CMK (cell line): ENCODE measurements around the gene CLNK.
"Not testable (repeated sequence)": the region's sequence is repeated elsewhere in the genome, so short reads cannot be mapped to it uniquely, and the experiment has no call there.

Source experiments
- DNase-seq: peaks from one replicate; pipeline ENCODE4 v3.0.0-alpha.2; 2010; ENCODE audit warnings: low read depth

Gene CLNK

DNA sequence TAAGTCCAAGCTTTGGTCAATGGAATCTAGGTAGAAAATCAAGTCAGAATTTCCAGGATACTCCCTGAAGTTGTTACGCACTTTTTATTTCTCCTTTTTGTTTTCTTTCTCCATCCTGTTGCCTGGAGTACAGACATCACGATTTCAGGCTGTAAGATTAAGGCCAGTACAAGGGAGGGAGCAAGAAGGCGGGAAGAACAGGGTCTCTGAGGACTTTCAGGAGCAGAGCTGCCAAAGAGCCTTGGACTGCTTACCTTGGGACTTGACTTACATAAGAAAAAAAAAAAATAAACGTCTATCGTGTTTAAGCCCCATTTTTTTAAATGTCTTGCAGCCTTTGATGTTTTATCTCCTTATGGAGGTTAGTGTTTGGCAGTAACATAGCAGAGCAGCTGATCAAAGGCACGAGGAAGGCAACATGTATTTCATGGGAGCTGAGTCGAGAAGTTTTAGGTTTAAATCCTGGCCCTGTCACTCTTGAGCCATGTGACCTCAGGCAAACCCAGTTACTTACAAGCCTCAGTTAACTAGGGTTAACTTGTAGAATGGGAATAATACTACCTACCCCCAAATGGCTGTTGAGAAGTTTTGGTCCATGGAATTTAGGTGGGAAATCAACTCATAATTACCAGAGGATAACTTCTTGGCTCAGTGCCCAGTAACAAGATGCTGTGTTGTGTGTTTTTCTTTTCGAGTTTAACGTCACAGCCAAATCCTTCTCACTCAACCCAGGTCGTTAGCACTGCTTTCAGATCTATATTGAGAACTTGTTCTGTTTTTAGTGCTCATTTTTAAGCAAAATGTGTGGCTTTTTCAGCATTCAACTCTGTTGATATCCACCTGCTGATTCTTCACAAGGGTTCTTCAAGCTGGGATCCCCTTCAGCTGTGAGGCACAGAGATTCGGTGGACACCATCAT, 106.8 kb downstream of the CLNK start:
- DNase-seq, result no peak

DNA sequence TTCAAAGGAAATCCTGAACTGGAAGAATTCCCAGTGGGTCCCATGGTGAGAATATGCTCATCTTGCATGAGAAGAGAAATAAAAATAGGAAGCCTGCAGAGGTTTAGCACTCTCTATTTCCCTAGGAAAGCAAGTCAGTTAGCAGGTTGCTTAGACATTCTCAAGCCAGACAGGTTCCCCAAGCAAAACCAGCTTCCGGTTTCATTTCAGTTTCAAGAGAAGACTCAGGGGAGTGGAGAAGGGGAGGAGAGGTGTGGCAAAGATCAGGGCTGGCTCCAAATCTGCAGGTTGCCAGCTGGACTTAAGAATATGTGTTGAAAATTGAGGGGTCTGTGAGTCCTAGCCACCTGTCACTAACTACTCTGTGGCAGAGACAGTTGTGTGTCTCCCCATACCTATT, 107.5 kb downstream of the CLNK start:
- DNase-seq, result no peak

DNA sequence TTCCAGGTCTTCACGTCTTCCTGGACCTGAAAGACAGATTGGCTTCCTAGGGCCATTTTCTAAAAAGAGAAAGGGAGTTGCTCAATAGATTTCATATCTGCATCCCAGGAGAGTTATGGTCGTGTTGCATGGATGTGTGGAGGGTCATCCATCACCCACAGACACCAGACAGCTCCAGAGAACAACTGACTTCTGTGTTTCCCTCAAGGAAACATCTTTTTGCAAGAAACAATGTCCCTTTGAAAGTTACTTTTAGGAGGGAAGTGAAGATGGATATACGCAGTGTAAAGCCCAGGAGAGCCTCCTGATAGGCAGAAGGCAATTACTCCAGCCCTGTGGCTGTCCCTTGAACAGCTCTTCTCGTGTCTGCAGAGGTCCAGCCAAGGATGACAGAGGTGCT, 108.3 kb downstream of the CLNK start:
- DNase-seq, result no peak

DNA sequence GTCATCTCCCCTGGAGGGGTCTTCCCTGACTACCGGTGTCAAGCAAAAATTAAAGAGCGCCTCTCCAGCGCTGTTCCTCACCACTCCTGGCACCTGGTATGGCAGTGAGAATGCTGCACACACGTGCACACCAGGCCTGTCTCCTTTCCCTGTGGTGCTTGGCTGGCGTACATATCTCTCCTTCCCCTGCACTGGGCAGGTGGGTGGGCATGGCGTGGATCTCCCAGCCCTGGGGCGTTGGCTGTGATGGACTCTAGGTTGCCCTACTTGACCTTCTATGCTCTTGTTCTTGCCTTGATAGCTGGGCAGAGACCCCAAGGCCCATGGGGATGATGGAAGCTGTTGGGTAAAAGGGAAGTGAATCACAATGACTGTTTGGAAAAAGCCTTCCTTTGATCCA, 109.2 kb downstream of the CLNK start:
- no peak for DNase-seq

DNA sequence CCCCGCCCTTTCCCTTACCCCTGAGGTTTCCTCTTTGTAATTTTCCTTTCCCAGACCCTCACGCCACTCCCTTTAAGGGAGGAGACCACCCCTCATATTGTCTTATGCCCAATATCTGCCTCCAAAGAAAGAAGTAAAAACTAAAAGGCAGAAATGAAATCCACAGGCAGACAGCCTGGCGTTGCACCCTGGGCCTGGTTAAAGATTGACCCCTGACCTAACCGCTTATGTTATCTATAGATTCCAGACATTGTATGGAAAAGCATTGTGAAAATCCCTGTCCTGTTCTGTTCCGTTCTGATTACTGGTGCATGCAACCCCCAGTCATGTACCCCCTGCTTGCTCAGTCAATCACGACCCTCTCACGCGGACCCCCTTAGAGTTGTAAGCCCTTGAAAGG, 110.0 kb downstream of the CLNK start:
- DNase-seq, result not testable (repeated sequence)

DNA sequence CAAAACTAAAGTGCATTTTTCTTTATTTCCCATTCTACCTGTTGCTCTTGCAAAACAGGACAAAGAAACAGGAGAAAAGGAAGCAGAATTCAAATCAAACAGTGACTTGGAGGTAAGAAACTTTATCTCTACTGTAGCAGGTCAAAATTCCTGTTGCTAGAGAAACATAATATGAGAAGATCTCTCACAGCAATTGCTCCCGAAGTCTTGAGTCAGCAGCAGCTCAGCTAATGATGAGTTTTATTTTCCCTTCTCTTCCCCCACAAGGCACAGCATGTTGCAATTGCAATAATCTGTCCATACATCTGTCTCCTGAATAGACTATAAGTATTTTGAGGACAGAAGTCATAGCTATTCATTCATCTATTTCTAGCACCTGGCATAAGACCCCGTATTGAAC, 112.7 kb downstream of the CLNK start:
- no peak for DNase-seq

DNA sequence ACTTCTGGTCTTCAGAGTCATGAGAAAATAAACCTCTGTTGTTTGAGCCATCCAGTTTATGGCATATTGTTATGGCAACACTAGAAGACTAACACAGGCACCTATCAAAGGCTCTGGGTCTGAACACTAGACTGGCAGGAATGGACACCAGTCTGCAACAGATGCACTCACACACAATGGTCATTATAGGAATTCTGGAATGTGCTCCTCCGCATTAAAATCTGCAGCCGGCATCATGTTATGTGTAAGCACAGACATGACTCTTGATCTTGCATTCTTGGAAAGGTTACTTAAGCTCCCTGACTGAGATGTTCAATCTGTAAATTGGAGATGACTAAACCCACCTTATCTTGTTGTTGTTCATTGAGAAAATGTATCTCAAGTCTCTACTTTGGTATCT, 115.1 kb downstream of the CLNK start:
- DNase-seq, result no peak

DNA sequence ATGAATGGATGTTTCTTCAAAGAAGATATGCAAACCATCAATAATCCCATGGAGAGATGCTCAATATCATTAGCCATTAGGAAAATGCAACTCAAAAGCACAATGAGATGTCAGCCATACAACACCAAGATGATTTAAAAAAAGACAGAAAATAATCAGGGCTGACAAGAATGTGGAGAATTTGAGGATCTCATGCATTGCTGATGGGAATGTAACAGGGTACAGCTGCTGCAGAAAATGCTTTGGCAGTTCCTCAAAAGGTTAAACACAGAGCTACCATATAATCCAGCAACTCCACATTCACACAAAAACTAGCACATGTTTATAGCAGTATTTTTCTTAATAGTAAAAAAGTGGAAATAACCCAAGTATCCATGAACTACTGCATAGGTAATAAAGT, 116.8 kb downstream of the CLNK start:
- no peak for DNase-seq

DNA sequence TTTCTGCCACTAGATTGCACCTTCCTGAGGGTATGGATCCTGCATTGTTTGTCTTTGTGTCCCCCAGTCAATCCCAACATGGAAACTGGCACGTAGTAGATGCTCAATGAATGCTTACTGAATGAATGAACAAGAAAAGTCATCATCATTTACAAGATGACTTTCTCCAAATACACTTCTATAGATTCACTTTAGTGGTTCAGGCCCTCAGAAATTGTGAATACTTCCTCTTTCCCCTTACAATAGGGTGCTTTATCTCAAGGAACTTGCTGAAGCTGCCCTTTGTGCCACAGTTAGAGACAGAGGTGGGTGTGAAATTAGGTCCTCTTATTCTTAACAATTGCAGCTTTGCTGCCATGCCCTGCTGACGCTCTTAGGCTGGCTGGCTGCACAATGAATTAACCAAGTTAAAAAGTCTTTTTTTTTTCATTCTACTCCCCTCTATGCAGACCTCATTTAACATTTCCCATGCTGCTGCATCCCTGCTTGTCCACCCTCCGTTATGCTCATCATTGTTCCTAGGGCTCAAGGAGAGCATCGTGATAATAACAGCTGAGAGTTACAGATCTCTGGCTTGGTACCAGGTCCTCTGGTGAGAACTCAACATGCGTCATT, 119.3 kb downstream of the CLNK start:
- no peak for DNase-seq

DNA sequence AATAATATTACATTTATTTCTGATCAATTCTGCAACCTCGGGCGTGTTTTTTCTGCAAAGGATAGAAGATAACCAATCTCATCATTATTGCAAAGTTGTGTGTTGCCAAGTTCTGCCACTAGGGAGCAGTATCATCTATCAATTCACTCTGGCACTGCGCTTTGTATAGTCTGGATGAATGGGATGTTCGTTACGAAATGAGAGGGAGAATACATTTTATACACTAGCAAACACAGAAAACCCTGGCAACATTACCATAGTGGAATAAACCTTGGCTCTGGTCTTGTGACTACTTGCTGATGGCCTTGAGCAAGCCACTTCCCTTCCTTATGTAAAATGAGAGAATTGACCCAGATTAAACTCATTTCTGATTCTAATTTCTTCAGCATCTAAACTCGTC, 129.9 kb downstream of the CLNK start:
- DNase-seq, result no peak

DNA sequence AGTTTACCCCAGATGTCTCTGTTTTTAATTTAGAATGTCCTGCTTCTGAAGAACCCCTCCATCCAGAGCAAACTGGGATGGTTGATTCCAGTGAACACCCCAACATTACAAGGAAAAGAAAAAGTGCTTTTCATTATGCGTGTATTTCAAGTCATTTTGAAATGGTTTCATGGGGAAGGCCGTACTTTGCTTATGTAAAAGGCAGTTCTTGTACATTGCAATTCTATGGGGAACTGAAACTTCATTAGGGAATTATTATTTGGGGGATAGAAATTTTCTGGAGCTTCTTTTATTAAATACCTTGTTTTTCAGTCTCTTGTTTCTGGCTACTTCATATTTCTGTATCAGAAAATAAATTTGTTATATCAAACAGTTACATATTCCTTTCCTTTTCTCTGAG, 130.4 kb downstream of the CLNK start:
- no peak for DNase-seq

DNA sequence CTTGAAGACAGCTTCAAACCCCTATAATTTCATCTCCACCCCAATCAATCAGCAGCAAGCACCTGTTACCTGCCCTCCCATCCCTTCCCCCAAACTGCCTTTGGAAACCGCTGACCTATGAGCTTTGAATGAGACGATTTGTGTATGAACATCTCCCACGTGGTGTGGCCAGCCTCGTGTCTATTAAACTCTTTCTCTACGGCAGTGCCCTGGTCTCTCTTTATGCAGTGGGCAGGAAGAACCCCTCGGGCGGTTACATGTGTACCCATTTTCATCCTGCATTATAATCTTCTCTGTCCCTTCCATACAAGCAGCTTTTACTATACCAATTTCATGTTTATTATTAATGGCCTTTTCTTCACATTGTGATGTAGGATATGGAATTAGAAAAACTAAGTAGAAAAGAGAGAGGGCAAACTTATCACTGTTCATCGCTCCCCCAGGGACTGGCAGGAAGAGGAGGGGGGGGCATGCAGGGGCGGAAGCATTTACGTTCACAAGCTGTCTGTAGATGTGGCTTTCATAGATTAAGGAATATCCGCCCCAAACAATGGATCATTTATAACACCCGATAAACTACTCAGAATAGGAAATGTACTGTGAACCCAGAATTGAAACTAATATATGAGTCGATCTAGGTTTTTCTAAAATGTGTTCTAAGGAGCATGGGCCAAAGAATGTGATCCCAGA, 131.8 kb downstream of the CLNK start:
- no peak for DNase-seq

DNA sequence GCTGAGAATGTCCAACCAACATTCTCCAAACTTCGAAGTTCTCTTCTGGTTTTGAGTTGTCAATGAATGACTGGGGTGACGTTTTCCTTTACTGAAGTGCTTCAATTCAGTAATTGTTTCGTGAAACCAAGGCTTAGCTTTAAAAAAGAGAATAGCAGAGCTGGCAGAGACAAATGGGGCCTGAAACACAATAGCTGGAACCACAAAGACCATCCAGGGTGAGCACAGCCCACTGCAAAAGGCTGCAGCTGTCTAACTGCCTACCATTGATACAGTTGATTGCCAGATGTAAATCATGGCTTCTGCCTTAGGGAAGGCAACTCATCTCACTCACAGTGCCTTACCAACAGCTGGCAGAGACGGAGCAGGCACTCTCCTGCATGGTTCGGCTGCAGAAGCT, 148.7 kb downstream of the CLNK start:
- no peak for DNase-seq

DNA sequence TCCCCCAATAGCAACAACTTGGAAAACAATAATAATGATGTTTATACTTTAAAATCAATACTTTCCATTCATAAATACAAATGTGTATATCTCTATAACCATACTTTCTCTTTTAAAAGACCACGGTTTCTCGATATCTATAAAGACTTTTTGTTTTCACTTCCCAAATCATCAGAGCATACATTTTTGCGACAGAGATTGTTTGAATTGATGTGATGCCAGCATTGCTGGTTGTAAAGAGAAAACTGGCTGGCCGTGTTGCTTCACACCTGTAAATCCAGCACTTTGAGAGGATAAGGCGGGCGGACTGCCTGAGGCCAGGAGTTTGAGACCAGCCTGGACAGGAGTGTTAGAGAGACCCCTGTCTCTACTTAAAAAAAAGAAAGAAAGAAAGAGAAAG, 149.7 kb downstream of the CLNK start:
- DNase-seq, result no peak

DNA sequence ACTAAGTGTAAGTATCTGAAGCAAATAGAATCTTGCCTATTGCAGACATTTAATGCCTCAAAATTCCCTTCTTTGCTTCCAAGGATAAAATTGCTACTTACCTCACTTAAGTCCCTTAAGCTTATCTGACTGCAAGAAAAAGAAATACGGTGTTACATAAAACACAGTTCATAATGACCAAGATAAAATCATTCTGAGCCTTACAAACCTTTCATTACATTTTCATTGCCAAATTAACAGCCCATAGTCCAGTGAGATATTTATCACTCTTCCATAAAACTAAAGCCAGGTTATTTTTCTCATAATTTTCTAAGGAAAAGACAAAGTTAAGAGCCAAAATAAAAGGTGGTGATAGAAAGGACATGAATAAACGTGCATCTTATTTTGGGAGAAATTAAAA, 152.4 kb downstream of the CLNK start:
- DNase-seq, result no peak

DNA sequence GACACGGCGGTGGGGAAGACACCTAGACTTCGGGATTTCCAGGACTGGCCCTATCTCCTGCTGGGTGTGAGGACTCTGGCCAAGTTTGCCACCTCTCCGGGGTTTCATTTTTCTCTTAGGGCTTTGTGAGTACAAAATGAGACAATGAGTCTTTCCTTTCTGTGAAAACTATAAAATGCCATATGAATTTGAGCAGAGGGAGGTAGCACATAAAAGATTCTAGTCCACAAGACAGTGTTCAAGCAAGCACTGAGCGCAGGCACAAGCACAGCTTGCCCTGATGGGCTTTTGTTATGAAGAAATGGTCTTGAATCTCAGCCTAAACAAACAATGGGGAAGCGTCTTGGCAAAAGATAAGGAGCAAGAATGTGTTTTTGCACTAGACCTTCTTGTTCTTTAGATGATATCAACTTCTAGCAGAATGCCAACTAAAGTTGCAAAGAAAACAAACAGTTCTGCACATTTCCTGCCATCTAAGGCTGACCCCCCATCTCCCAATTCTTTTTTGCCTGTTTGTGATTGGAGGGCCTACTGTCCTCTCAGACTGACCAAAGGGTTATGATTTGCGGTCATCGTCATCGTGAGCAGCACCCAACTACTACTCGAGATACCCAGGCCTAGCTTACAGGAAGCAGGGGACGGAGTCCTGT, 154.3 kb downstream of the CLNK start:
- DNase-seq, result no peak

DNA sequence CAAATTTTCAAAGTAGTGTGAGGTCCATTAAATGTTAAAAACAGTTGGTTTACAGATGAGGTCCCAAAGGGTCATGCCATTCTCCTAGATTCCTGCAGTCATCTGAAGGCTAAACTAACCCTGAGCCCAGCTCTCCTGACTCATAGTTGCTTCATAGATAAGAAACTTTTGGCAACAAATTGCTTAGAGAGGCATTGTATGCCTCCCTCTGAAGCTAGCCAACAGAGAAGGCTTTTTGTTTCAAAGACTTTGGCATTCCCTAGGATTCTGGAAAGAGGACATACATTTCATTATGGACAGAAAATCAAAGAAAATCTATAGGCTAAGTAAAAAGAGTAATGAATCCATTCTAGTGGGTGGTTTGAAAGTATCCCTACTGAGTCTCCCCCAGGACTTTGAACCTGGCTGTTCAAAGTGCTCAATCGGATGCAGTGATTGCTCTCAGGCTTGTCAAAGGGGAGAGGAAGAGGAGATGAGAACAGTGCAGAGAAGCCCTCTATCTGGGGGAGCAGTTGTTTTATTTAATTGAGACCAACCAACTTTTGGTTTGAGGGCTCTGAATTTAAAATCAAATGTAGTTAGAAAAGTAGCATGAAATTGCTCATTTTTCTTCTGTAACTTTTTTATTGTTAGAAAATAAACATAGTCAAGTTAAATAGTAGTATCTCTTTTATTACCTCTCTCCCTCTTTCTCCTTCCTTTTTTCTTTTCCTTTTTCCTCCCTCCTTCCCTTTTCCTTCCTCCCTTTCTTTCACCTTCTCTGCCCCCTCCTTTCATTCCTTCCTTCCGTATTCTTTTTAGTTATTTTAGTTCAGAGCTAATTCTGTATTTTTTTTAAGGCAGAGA, 155.1 kb downstream of the CLNK start:
- DNase-seq, result no peak

DNA sequence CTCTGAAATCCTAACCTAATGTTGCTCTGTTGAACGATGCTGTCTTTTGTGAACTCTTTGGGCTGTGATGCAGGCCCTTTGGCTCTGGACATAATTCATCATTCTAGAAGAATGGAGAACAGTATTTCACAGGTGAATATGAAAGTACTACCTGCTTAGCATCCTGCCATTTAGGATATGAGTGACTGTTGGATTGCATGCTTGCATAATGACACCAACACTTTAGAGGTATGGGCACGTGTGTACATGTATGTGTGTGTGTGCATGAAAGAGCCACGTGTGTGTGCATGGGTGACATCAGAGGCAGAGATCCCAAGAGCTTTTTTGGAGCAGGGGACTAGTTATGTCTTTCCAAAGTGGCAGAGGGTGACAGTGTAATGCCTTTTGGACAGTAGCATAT, 157.1 kb downstream of the CLNK start:
- DNase-seq, result no peak

DNA sequence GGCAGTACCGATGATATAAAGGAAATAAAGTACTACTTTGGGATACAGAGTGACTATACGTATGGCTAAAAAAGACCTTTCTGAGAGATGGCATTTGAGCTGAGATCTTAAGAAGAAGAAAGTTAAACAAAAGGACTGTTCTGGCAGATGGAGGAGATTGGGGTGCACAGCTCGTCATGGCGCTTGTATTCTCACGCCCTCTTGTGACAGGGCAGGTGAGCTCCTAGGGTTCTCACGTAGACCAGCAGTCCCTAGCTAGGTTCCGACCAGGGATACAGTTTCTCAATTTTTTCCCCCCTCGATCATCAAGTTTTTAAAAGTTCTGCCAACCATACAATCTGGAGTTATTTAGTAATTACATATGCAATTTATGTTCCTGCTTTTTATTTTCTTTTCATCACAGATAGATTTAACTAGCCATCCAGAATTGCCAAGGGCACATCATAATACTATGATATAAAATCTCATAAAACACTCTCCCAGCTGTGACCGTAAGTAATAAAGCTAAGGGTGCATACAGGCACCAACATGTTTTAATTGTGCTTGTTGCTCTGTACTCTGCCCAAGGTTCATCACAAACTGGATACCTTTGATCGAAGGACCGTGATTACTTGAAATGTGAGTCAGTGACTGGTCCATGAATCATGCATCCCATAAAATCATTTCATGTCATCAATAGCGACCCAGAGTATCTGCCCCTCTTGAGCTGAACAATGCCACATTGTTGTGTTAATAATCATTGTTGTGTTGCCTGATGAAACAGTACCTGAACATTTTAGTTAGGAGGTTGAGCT, 157.9 kb downstream of the CLNK start:
- no peak for DNase-seq

DNA sequence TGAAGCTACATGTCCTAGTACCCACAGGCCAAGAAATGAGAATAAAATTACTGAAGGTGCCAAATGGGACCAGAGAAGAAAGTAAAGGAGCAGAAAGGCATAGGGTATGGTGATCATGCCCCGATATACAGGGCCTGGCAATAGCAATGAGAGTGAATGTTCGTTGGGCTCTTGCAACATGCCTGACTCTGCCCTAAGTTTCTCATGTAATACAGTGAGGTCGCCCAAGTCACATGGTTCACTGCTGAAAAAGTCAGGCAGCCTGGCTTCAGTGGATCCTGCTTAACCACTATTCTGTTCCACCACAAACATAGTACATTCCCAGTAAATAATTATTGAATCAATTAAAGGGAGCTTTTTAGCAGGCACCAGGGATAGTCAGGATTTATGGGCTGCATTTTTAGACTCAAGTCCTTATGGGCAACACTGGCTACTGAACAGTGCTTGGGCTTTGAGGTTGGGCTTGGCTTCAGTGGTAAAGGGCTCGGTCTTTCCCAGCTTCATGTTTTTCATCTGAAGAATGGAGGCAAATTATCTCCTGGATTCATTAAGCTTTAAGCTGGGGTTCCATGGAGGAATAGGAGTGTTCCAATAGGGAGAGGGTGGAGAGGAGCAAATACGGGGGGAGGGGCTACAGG, 160.3 kb downstream of the CLNK start:
- no peak for DNase-seq
